GM23248 (cell line): ENCODE measurements around the gene RPL3. TPM values are rescaled to one million over a fixed set of nuclear protein-coding genes. Genes with fewer than 3 reads are reported as not detected.

Experiments used
- DNase-seq: peaks from one replicate; pipeline ENCODE4 v3.0.0-alpha.2; 2015
- H2AFZ ChIP-seq: fragments of 200-600 bp; sonication (generic); 2 replicates; pipeline ENCODE4 v1.6.1; 2016; ENCODE audit warnings: antibody characterized with exemption
- H3F3A ChIP-seq: fragments of 200-600 bp; sonication (generic); 2 replicates; pipeline ENCODE4 v1.6.1; 2016; ENCODE audit warnings: mild to moderate bottlenecking, antibody characterized with exemption, mixed run types; ENCODE audit not compliant: insufficient read depth
- H3K27ac ChIP-seq: fragments of 200-600 bp; sonication (generic); 2 replicates; pipeline ENCODE4 v1.5.1; 2016; ENCODE audit warnings: mild to moderate bottlenecking
- H3K27me3 ChIP-seq: fragments of 200-600 bp; sonication (generic); replicated peaks from 2 replicates; pipeline ENCODE4 v1.6.1; 2016; ENCODE audit warnings: mild to moderate bottlenecking; ENCODE audit not compliant: insufficient read depth
- H3K36me3 ChIP-seq: fragments of 200-600 bp; sonication (generic); 2 replicates; pipeline ENCODE4 v1.6.1; 2016; ENCODE audit warnings: low read depth, mild to moderate bottlenecking
- H3K4me1 ChIP-seq: fragments of 200-600 bp; sonication (generic); 2 replicates; pipeline ENCODE4 v1.6.1; 2016; ENCODE audit warnings: mild to moderate bottlenecking; ENCODE audit not compliant: insufficient read depth
- H3K4me2 ChIP-seq: fragments of 200-600 bp; sonication (generic); one replicate; pipeline ENCODE4 v1.6.1; 2016; ENCODE audit warnings: mild to moderate bottlenecking; ENCODE audit not compliant: unreplicated experiment
- H3K4me3 ChIP-seq: fragments of 200-600 bp; sonication (generic); 2 replicates; pipeline ENCODE4 v1.5.1; 2016; ENCODE audit warnings: mild to moderate bottlenecking
- H3K79me2 ChIP-seq: fragments of 200-600 bp; sonication (generic); 2 replicates; pipeline ENCODE4 v1.6.1; 2016; ENCODE audit warnings: mild to moderate bottlenecking; ENCODE audit not compliant: insufficient read depth
- H3K9ac ChIP-seq: fragments of 200-600 bp; sonication (generic); 2 replicates; pipeline ENCODE4 v1.6.1; 2016; ENCODE audit warnings: mild to moderate bottlenecking
- H3K9me2 ChIP-seq: fragments of 200-600 bp; sonication (generic); 2 replicates; pipeline ENCODE4 v1.6.1; 2016; ENCODE audit warnings: mixed run types, mild to moderate bottlenecking, moderate library complexity; ENCODE audit not compliant: insufficient read depth
- H3K9me3 ChIP-seq: fragments of 200-600 bp; sonication (generic); one replicate; pipeline ENCODE4 v1.6.1; 2017; ENCODE audit warnings: low read depth
- H4K20me1 ChIP-seq: fragments of 200-600 bp; sonication (generic); 2 replicates; pipeline ENCODE4 v1.6.0; 2016; ENCODE audit not compliant: insufficient read depth
- EZH2 ChIP-seq: fragments of 200-600 bp; sonication (generic); IDR thresholded peaks from 2 replicates; pipeline ENCODE4 v1.6.1; 2018; ENCODE audit warnings: antibody characterized with exemption, mild to moderate bottlenecking; ENCODE audit not compliant: insufficient read depth, poor library complexity, severe bottlenecking
- EZH2phosphoT487 ChIP-seq: fragments of 200-600 bp; sonication (generic); IDR thresholded peaks from 2 replicates; pipeline ENCODE4 v1.6.1; 2018; ENCODE audit warnings: antibody characterized with exemption, moderate library complexity, mild to moderate bottlenecking, low read depth; ENCODE audit not compliant: insufficient read depth
- WGBS, 2 experiments: methylation state at CpG; one replicate each; pipeline ENCODE4 v1.1.6; 2015 to 2017; ENCODE audit warnings: low lambda C conversion rate in 2 of 2, low coverage in 1 of 2; ENCODE audit errors: missing lambda C conversion rate in 2 of 2; 5-methylcytosine and 5-hydroxymethylcytosine counted together
- in situ Hi-C: fragments of 300-500 bp; cut with MboI; formaldehyde crosslinking; loops from 2 replicates; pipeline ENCODE4 v1.15.0; 2020
- polyA plus RNA-seq: library from polyadenylated mRNA; unstranded; fragments of >200 nt; fragmentation: Nextera tagmentation; extraction: Ambion mirVana; gene quantifications from 2 replicates; pipeline ENCODE4 v1.2.1, GENCODE V29; 2016
- total RNA-seq: library from RNA; depleted of rRNA; stranded (reverse); fragments of >200 nt; shearing (Covaris generic); gene quantifications from 2 replicates; pipeline ENCODE4 v1.2.3, GENCODE V29; 2014

The RPL3 gene
- total and polyA plus RNA-seq, 2 experiments from 2014 or later = 920 to 2,353 TPM

GRCh38 chr22:39288135-39288898, 31.1 kb downstream of the RPL3 start:
- 89 to 93% methylated on average over 13 of the region's 13 CpGs for WGBS, 2 experiments
- Histone ChIP-seq H3K9ac (no peak overlapping the region), H3F3A (no peaks in the 10 kb centered on the region), H3K27me3 (no peaks in the 10 kb centered on the region), H3K79me2 (no peaks in the 10 kb centered on the region), H3K9me3 (no peaks in the 10 kb centered on the region), H3K27ac (no peak overlapping the region), H3K36me3 (no peaks in the 10 kb centered on the region), H3K4me3 (no peak overlapping the region), H3K9me2 (no peaks in the 10 kb centered on the region), H3K4me1 (peaks cover 6% of the 10 kb centered on the region), H3K4me2 (no peak overlapping the region), H4K20me1 (no peaks in the 10 kb centered on the region), H2AFZ (no peak overlapping the region)
- no peak for TF ChIP-seq EZH2
- no peak for TF ChIP-seq EZH2phosphoT487
- no peak for DNase-seq
- in situ Hi-C loops = no loop called here

DNA sequence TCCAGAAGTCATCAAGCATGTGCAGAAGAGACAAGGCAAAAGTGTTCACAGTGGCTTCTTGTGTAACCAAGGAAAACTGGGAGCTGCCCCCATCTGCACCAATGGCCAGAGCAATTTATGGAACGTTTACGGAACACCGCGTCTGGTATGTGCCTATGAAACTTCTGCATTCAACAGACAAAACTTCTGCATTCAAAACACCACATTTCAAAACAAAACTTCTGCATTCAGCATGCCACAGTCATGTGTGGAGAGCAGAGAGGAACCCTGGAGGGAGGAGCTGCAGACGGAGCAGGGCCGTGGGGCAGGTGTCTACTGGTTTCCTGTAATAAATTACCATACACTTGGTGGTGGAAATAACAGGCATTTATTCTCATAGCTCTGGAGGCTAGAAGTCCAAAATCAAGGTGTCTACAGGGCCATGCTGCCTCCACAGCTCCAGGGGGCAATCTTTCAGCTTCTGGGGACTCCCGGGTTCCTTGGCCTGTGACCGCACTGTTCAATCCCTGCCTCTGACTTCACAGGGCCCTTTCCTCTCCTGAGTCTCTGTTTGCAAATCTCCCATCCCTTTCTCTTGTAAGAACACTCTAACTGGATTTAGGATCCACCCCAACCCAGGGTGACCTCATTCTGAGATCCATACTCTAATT, 32.2 kb downstream of the RPL3 start:
- H3K27me3 ChIP-seq = no peaks in the 10 kb centered on the region
- WGBS, 2 experiments = 80 to 85% methylated on average over 8 of the region's 8 CpGs
- H3K9me3 ChIP-seq = no peaks in the 10 kb centered on the region
- no peak overlapping the region for H3K27ac ChIP-seq
- no peaks in the 10 kb centered on the region for H3K36me3 ChIP-seq
- H3K4me2 ChIP-seq = no peak overlapping the region
- in situ Hi-C loops = no loop called here
- no peaks in the 10 kb centered on the region for H3K79me2 ChIP-seq
- no peak overlapping the region for H3K9ac ChIP-seq
- no peak overlapping the region for H3K4me3 ChIP-seq
- no peak for DNase-seq
- peaks cover 3% of the 10 kb centered on the region for H3K4me1 ChIP-seq
- TF ChIP-seq EZH2 (no peak), EZH2phosphoT487 (no peak)
- H4K20me1 ChIP-seq = no peaks in the 10 kb centered on the region
- H2AFZ ChIP-seq = no peak overlapping the region
- H3K9me2 ChIP-seq = no peaks in the 10 kb centered on the region
- no peaks in the 10 kb centered on the region for H3F3A ChIP-seq

GRCh38 chr22:39284983-39285382, 34.4 kb downstream of the RPL3 start:
- no peak overlapping the region for H3K4me3 ChIP-seq
- no peak for DNase-seq
- H3F3A ChIP-seq = no peaks in the 10 kb centered on the region
- no peak overlapping the region for H2AFZ ChIP-seq
- WGBS, 2 experiments = 63 to 66% methylated on average over 3 of the region's 3 CpGs
- H3K27me3 ChIP-seq = no peaks in the 10 kb centered on the region
- H3K4me1 ChIP-seq = no peaks in the 10 kb centered on the region
- H3K9ac ChIP-seq = no peak overlapping the region
- no peaks in the 10 kb centered on the region for H3K79me2 ChIP-seq
- no peaks in the 10 kb centered on the region for H4K20me1 ChIP-seq
- no peaks in the 10 kb centered on the region for H3K36me3 ChIP-seq
- H3K4me2 ChIP-seq = no peak overlapping the region
- no peak for TF ChIP-seq EZH2
- no peak for TF ChIP-seq EZH2phosphoT487
- in situ Hi-C loops = no loop called here
- no peak overlapping the region for H3K27ac ChIP-seq
- H3K9me3 ChIP-seq = no peaks in the 10 kb centered on the region
- no peaks in the 10 kb centered on the region for H3K9me2 ChIP-seq

DNA sequence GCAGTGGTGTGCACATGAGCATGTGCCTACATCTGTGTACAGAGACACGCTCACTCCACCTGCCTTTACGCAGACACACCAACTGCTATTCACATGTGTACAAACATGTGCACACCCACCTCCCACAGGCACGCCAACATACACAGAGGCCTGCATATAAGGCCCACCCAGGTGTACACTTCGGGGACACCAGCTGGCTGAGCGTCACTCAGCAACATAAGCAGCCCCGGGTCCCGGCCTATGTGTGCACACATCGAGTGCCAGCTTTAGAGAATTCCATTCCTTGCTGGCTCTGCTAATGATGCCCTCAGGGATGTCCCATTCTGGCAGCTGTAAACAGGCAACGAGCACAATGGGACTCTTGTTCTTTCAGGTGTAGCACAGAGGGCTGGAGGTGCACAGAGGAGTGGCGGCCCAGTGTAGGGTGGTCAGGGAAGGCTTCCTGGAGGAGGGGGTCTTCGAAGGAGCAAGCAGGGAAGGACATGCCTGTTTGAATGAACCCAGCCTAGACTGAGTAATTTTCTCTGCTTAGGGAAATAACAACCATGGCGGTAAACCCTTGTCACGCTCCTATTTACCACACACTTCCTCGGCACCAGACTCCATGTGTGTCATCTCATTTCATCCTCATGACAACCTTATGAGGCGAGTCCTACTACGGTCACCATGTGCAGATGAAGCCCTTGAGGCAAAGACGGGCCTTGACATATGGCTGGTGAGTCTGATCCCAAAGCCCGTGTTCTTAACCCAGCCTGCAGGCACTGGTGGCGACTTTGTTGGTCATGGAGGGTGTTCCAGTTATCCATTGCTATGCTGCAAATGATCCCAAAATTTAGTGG, 35.1 kb downstream of the RPL3 start:
- Histone ChIP-seq H3K4me2 (no peak overlapping the region), H4K20me1 (no peaks in the 10 kb centered on the region), H3K4me3 (no peak overlapping the region), H3K27me3 (no peaks in the 10 kb centered on the region), H3K36me3 (no peaks in the 10 kb centered on the region), H2AFZ (no peak overlapping the region), H3K9me3 (no peaks in the 10 kb centered on the region), H3K9me2 (no peaks in the 10 kb centered on the region), H3F3A (no peaks in the 10 kb centered on the region), H3K79me2 (no peaks in the 10 kb centered on the region), H3K4me1 (no peaks in the 10 kb centered on the region), H3K27ac (no peak overlapping the region), H3K9ac (no peak overlapping the region)
- no peak for DNase-seq
- WGBS, 2 experiments = 86 to 88% methylated on average over 19 of the region's 19 CpGs
- TF ChIP-seq EZH2 (no peak), EZH2phosphoT487 (no peak)
- in situ Hi-C loops = no loop called here
